OCI-LY3 (cell line): ENCODE measurements around the gene B4GALT3.

Experiments used
- CTCF ChIP-seq: fragments of 200-600, 300-600 bp; sonication (generic); IDR thresholded peaks from 2 replicates; pipeline ENCODE4 v1.5.1; 2014; ENCODE audit warnings: antibody characterized with exemption, low read length, low read depth
- EZH2phosphoT487 ChIP-seq: fragments of 200-600 bp; shearing (Covaris generic); IDR thresholded peaks from 2 replicates; pipeline ENCODE4 v1.6.1; 2018; ENCODE audit warnings: antibody characterized with exemption, mixed run types, low read depth

GRCh38 chr1:161185732-161186311, 8.5 kb upstream of the B4GALT3 start:
- TF ChIP-seq CTCF (no peak), EZH2phosphoT487 (no peak)
